Lower leg skin (tissue), 4 donors: ENCODE measurements around the gene CNGA1. TPM values are rescaled to one million over a fixed set of nuclear protein-coding genes. Genes with fewer than 3 reads are reported as not detected.

ENCODE experiments used
- DNase-seq, 2 donors: peaks; one replicate each; pipeline ENCODE4 v3.0.0-alpha.2; 2019; ENCODE audit warnings: low spot score in 2 of 2
- H3K4me3 ChIP-seq: fragments of 200-600 bp; sonication (generic); 2 replicates; pipeline ENCODE4 v1.5.1; 2017; ENCODE audit warnings: mild to moderate bottlenecking, low read depth; ENCODE audit not compliant: poor library complexity, severe bottlenecking
- CTCF ChIP-seq, 3 donors: fragments of 450-650 bp; IDR thresholded peaks; one replicate each; pipeline ENCODE4 v1.5.1; 2016; ENCODE audit warnings: antibody characterized with exemption in 3 of 3, mild to moderate bottlenecking in 3 of 3, moderate library complexity in 2 of 3
- POLR2A ChIP-seq, 2 donors: fragments of 450-650 bp; IDR thresholded peaks; one replicate each; pipeline ENCODE4 v1.6.1; 2016 to 2017; ENCODE audit warnings: antibody characterized with exemption in 2 of 2, mild to moderate bottlenecking in 1 of 2, moderate library complexity in 1 of 2
- WGBS, 2 donors: methylation state at CpG; one replicate each; pipeline ENCODE4 v1.1.5; 2018; 5-methylcytosine and 5-hydroxymethylcytosine counted together
- intact Hi-C: fragments of 100-400 bp; cut with DNase I; formaldehyde crosslinking; loops from one replicate; pipeline ENCODE4 v1.15.0; 2023; ENCODE audit warnings: low total_unique reads
- total RNA-seq, 4 donors: library from RNA; depleted of rRNA; stranded (reverse); fragments of >200 nt; gene quantifications; one replicate each; pipeline ENCODE4 v1.1.0, GENCODE V29; 2016

CNGA1 gene
- total RNA-seq, 4 donors from 2014 or later: 3.6 to 12.8 (median 8.7) TPM

DNA sequence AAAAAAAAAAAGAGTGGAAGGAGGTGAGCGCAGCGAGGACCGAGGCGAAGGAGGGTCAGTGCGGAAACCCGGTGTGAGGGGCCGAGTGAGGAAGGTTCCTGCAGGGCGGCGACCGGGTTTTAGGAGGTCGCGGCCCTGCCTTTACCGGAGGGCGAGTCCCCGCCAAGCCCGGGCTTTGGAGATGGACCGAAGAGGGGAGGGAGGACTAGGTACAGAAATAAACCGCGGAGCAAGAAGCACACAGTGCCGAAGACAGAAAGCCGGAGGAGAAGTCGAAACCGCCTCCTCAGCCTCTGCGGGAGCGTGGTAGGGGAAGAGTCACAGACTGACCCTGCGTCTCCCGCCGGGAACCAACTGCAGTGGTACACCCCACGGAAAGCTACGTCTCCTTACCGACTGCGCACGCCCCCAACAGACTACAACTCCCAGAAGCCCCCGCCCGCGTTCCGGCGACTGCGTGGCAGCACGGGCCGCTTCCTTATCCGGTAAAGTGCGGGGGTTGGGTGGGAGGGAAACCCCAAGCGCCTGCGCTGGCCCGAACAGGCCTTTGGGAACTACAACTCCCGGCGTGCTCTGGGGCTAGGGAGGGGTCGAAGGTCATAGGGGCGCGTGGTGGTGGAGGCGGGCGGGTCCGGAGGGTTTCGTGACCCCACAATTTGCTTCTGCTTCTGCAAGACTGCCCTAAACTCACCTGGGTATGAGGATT is 102.1 kb downstream of the CNGA1 start, which contains the start of gene NFXL1:
Gene NFXL1, minus strand, starts transcription at position 364 of the 706 bp plus-strand sequence. CDS start 380 bp downstream, outside the sequence.
- 1% methylated on average over 43 to 54 of the region's 55 CpGs for WGBS, 2 donors
- TF ChIP-seq POLR2A (IDR thresholded peaks at IDR 0.05): no peak
- no peak for TF ChIP-seq CTCF (IDR thresholded peaks at IDR 0.05)
- intact Hi-C loops: no loop called here
- DNase-seq: peak; percentile 98 to 99
- peak within 1 kb of the TSS; percentile 82 for H3K4me3 ChIP-seq

GRCh38 chr4:47913861-47914219 is 102.6 kb downstream of the CNGA1 start:
- WGBS, 2 donors: 0 to 1% methylated on average over 26 to 29 of the region's 29 CpGs
- DNase-seq: peak in 1 of 2 donors; percentile 90
- TF ChIP-seq POLR2A (IDR thresholded peaks at IDR 0.05): no peak
- no peak for TF ChIP-seq CTCF (IDR thresholded peaks at IDR 0.05)
- H3K4me3 ChIP-seq: peak overlapping the region; percentile 82
- intact Hi-C loops: no loop called here

GRCh38 chr4:47913330-47913729 is 103.2 kb downstream of the CNGA1 start:
- TF ChIP-seq CTCF (IDR thresholded peaks at IDR 0.05) (no peak), POLR2A (IDR thresholded peaks at IDR 0.05) (no peak)
- peak overlapping the region; percentile 82 for H3K4me3 ChIP-seq
- WGBS, 2 donors: 14 to 17% methylated on average over 4 of the region's 4 CpGs
- intact Hi-C loops: no loop called here
- no peak for DNase-seq

- WGBS, 2 donors: 0 to 30% methylated on average over 1 of the region's 1 CpG
- H3K4me3 ChIP-seq: no peak overlapping the region
- no peak for DNase-seq
- no peak for TF ChIP-seq POLR2A (IDR thresholded peaks at IDR 0.05)
- no peak for TF ChIP-seq CTCF (IDR thresholded peaks at IDR 0.05)
- intact Hi-C loops: no loop called here
These were observed 109.3 kb downstream of the CNGA1 start for GRCh38 chr4:47907089-47907646.

DNA sequence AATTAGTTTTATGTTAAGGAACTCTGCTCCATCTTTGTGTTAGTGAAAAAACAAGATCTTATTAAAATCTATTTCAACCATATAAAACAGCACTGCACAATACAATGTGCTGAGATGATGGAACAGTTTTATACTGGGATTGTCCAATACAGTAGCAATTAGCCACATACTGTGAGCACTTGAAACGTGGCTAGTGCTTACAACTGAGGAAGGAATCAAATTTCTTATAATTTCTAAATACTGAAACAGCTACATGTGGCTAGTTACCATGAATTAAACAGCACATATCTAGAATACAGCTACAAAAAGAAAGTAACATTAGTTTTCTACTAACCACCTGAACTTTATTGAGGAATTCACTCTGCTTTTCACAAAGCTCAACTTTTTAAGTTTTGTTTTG is 116.8 kb downstream of the CNGA1 start:
- intact Hi-C loops: no loop called here
- no peak overlapping the region for H3K4me3 ChIP-seq
- TF ChIP-seq CTCF (IDR thresholded peaks at IDR 0.05): no peak
- TF ChIP-seq POLR2A (IDR thresholded peaks at IDR 0.05): no peak
- WGBS, 2 donors: 70 to 74% methylated on average over 1 of the region's 1 CpG
- DNase-seq: no peak
